ENCODE measurements around the gene TP53TG5.

DNA sequence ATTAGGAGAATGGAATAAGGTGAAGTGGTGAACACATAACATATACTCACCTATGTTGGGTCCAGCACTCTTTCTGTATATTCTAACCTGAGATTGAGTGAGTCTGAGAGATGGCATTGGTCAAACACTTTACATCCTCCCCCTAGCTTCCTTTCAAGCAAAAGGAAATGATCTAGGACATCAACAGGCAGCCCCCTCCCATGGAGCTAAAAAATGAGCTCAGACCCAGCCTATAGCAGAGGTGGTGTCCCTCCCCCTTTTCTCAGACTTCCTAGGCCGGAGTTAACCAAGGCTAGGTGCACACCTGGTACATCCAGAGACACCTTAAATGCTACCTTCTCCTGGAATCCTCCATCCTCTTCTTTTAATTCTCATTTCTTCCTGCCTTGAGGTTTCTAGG, 24.4 kb downstream of the TP53TG5 start:
- TF ChIP-seq, protein P1, sequence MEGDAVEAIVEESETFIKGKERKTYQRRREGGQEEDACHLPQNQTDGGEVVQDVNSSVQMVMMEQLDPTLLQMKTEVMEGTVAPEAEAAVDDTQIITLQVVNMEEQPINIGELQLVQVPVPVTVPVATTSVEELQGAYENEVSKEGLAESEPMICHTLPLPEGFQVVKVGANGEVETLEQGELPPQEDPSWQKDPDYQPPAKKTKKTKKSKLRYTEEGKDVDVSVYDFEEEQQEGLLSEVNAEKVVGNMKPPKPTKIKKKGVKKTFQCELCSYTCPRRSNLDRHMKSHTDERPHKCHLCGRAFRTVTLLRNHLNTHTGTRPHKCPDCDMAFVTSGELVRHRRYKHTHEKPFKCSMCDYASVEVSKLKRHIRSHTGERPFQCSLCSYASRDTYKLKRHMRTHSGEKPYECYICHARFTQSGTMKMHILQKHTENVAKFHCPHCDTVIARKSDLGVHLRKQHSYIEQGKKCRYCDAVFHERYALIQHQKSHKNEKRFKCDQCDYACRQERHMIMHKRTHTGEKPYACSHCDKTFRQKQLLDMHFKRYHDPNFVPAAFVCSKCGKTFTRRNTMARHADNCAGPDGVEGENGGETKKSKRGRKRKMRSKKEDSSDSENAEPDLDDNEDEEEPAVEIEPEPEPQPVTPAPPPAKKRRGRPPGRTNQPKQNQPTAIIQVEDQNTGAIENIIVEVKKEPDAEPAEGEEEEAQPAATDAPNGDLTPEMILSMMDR (IDR thresholded peaks at IDR 0.05): no peak
- TF ChIP-seq POLR2A (IDR thresholded peaks at IDR 0.05): no peak

Measured in uterus (tissue), 2 donors.